Caco-2 (cell line): ENCODE measurements around the gene EYA3. TPM values are rescaled to one million over a fixed set of nuclear protein-coding genes. Genes with fewer than 3 reads are reported as not detected.

ENCODE experiments used
- BruUV-seq: library from RNA; stranded (reverse); fragments of 400-500 nt; replicated peaks from 2 replicates; lab custom pipeline; 2021; lab: Mats Ljungman, UMichigan
- CTCF ChIA-PET: fragments of 300-600 bp; sonication (Branson Sonifier 250); formaldehyde crosslinking; loops from one replicate; lab custom pipeline; 2022; ENCODE audit warnings: antibody characterized with exemption; lab: Charles Lee
- POLR2A ChIA-PET: fragments of 300-600 bp; sonication (Branson Sonifier 250); formaldehyde crosslinking; loops from one replicate; lab custom pipeline; 2022; ENCODE audit warnings: antibody characterized with exemption; lab: Charles Lee
- DNase-seq, 2 experiments: peaks; one replicate each; pipeline versions ENCODE4 v3.0.0 to v3.0.0-alpha.2; 2020 to 2022
- H3K27me3 ChIP-seq: replicated peaks from 2 replicates; pipeline ENCODE4 v1.6.0; 2011; ENCODE audit warnings: low read length; ENCODE audit not compliant: control insufficient read depth, insufficient read depth
- H3K36me3 ChIP-seq: 2 replicates; pipeline ENCODE4 v1.5.1; 2011; ENCODE audit warnings: low read length; ENCODE audit not compliant: control insufficient read depth, insufficient read depth
- H3K4me1 ChIP-seq: fragments of 250-450 bp; sonication (Bioruptor Pico); 2 replicates; pipeline ENCODE4 v1.5.1; 2020; ENCODE audit warnings: mild to moderate bottlenecking
- H3K4me3 ChIP-seq: 2 replicates; pipeline ENCODE4 v1.5.1; 2011; ENCODE audit warnings: low read depth, mild to moderate bottlenecking, control low read depth, low read length
- H3K9me3 ChIP-seq: fragments of 250-450 bp; sonication (Bioruptor Pico); 2 replicates; pipeline ENCODE4 v1.5.1; 2020; ENCODE audit warnings: mild to moderate bottlenecking, moderate library complexity
- H3K27ac Mint-ChIP-seq: one replicate; pipeline ENCODE4 v1.8.0; 2022; ENCODE audit warnings: mixed read lengths; ENCODE audit not compliant: unreplicated experiment
- H3K27me3 Mint-ChIP-seq: one replicate; pipeline ENCODE4 v1.8.0; 2022; ENCODE audit warnings: mixed read lengths; ENCODE audit not compliant: insufficient read depth, unreplicated experiment
- H3K36me3 Mint-ChIP-seq: one replicate; pipeline ENCODE4 v1.8.0; 2022; ENCODE audit warnings: mild to moderate bottlenecking, mixed read lengths; ENCODE audit not compliant: insufficient read depth, unreplicated experiment
- H3K4me1 Mint-ChIP-seq: one replicate; pipeline ENCODE4 v1.8.0; 2022; ENCODE audit warnings: low read depth, mixed read lengths; ENCODE audit not compliant: unreplicated experiment
- H3K4me3 Mint-ChIP-seq: one replicate; pipeline ENCODE4 v1.8.0; 2022; ENCODE audit warnings: mild to moderate bottlenecking, moderate library complexity, mixed read lengths; ENCODE audit not compliant: unreplicated experiment
- H3K9me3 Mint-ChIP-seq: one replicate; pipeline ENCODE4 v1.8.0; 2022; ENCODE audit warnings: mixed read lengths; ENCODE audit not compliant: unreplicated experiment
- intact Hi-C: fragments of 100-400 bp; cut with micrococcal nuclease; formaldehyde crosslinking; loops from one replicate; pipeline ENCODE4 v1.10.0; 2022; ENCODE audit not compliant: unreplicated experiment
- total RNA-seq: library from RNA; stranded (reverse); gene quantifications from 2 replicates; pipeline ENCODE4 v1.2.3, GENCODE V29; 2022
- TF ChIP-seq, protein P1 (sequence below), 2 experiments: fragments of 200-600 bp in 1 of 2; IDR thresholded peaks; 1 replicate in 1 of 2; 2 replicates in 1 of 2; pipeline versions ENCODE4 v1.5.1 to v1.8.0; 2011 to 2022; ENCODE audit warnings: antibody characterized with exemption in 1 of 2, control low read depth in 1 of 2, inconsistent platforms in 1 of 2, low read depth in 1 of 2, low read length in 1 of 2, mild to moderate bottlenecking in 1 of 2, moderate library complexity in 1 of 2; ENCODE audit not compliant: insufficient read depth in 1 of 2, severe bottlenecking in 1 of 2, unreplicated experiment in 1 of 2

EYA3 gene
- total RNA-seq, 1 experiment from 2014 or later: 9.9 TPM

DNA sequence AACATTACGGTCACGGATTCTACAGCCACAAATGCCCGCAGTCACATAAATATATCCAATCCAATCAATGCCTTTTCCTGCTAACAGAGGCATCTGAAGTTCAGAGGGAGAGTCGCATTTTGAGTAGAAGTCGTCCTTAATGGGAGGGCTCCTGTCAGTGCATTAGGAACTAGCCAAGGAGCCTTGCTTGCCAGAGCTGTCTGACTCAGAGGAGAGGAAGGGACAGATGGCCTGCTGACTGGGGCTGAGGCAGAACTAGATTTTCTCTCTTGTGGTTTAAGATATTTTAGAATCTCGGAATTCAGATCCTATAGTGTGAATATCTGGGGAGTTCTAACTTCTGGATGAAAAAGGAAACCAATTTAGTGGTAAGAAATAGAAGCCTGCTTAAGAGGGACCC, 118.0 kb downstream of the EYA3 start:
- no peaks in the 10 kb centered on the region for H3K9me3 ChIP-seq
- no peaks in the 10 kb centered on the region for H3K4me1 ChIP-seq
- BruUV-seq: no TSS peak
- no peaks in the 10 kb centered on the region for H3K36me3 ChIP-seq
- ChIA-PET POLR2A (no interaction called here), CTCF (no interaction called here)
- no peak overlapping the region for H3K27ac Mint-ChIP-seq
- no peak for DNase-seq
- no peaks in the 10 kb centered on the region for H3K9me3 Mint-ChIP-seq
- H3K27me3 ChIP-seq: no peaks in the 10 kb centered on the region
- H3K27me3 Mint-ChIP-seq: no peaks in the 10 kb centered on the region
- H3K4me3 ChIP-seq: no peak overlapping the region
- H3K36me3 Mint-ChIP-seq: peaks cover 8% of the 10 kb centered on the region
- TF ChIP-seq, protein P1, sequence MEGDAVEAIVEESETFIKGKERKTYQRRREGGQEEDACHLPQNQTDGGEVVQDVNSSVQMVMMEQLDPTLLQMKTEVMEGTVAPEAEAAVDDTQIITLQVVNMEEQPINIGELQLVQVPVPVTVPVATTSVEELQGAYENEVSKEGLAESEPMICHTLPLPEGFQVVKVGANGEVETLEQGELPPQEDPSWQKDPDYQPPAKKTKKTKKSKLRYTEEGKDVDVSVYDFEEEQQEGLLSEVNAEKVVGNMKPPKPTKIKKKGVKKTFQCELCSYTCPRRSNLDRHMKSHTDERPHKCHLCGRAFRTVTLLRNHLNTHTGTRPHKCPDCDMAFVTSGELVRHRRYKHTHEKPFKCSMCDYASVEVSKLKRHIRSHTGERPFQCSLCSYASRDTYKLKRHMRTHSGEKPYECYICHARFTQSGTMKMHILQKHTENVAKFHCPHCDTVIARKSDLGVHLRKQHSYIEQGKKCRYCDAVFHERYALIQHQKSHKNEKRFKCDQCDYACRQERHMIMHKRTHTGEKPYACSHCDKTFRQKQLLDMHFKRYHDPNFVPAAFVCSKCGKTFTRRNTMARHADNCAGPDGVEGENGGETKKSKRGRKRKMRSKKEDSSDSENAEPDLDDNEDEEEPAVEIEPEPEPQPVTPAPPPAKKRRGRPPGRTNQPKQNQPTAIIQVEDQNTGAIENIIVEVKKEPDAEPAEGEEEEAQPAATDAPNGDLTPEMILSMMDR (IDR thresholded peaks at IDR 0.05; ENCODE audit: insufficient read depth in 1 of 2, low read depth in 1 of 2, low read length in 1 of 2, severe bottlenecking in 1 of 2, unreplicated experiment in 1 of 2): no peak
- no peaks in the 10 kb centered on the region for H3K4me1 Mint-ChIP-seq
- H3K4me3 Mint-ChIP-seq: no peak overlapping the region
- intact Hi-C loops: no loop called here

DNA sequence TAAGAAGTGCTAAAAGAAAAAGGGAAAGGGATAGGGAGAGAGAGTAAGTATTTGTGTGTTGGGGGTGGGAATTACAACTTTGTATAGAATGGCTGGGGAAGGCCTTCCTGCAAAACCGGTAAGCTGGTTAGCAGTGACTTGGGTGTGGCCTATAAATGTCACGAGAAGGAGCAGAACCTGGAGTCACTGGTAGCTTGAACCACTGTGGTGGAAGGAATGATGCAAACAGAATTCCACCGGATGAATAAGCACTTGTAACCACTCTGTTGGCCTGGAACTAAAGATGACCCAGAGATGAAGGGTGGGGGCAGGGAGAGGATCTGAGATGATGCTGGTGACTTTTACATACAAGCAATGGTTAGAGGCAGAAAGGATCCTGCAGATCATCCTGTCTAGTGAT, 119.7 kb downstream of the EYA3 start:
- peaks cover 8% of the 10 kb centered on the region for H3K36me3 Mint-ChIP-seq
- no peak overlapping the region for H3K4me3 Mint-ChIP-seq
- no peak overlapping the region for H3K27ac Mint-ChIP-seq
- H3K9me3 Mint-ChIP-seq: no peaks in the 10 kb centered on the region
- POLR2A ChIA-PET: no interaction called here
- CTCF ChIA-PET: interaction anchor here (0.6 to 0.9 kb wide), 2 partner anchors 12 to 29 kb away, joined by 3 read pairs; no protein-coding TSS in a partner anchor
- H3K36me3 ChIP-seq: no peaks in the 10 kb centered on the region
- TF ChIP-seq, protein P1 (IDR thresholded peaks at IDR 0.05; ENCODE audit: insufficient read depth in 1 of 2, low read depth in 1 of 2, low read length in 1 of 2, severe bottlenecking in 1 of 2, unreplicated experiment in 1 of 2): no peak
- DNase-seq: no peak
- BruUV-seq: no TSS peak
- intact Hi-C loops: no loop called here
- no peaks in the 10 kb centered on the region for H3K27me3 Mint-ChIP-seq
- no peaks in the 10 kb centered on the region for H3K9me3 ChIP-seq
- H3K4me1 Mint-ChIP-seq: no peaks in the 10 kb centered on the region
- H3K27me3 ChIP-seq: no peaks in the 10 kb centered on the region
- no peak overlapping the region for H3K4me3 ChIP-seq
- H3K4me1 ChIP-seq: no peaks in the 10 kb centered on the region

DNA sequence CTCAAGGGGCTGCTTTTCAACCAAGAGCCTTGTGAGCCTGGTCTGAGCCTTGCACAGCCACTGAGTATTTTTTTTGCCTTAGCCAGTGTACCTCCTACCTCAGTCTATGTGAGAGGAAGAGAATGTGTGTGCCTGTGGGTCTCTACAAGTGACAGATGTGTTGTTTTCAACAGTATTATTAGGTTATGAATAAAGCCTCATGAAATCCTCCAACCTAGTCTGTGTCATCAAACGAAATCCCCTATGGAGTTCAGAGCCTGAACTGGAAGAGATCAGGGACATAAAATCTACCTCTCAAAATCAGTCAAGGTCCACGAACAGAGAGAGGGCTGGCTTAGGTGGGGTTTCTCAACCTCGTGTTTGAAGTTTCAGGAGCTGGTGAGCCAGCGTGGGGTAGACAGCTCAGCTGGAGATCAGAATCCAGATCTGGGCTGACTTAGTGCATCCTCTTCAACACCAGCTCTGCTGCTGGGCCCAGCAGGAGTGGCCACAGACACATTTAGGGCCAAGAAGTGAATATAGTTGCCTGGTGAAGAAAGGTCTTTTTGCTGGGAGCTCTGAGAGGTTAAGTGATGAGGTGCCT, 120.4 kb downstream of the EYA3 start:
- intact Hi-C loops: no loop called here
- DNase-seq: no peak
- Mint-ChIP-seq H3K36me3 (peaks cover 8% of the 10 kb centered on the region), H3K27me3 (no peaks in the 10 kb centered on the region), H3K27ac (no peak overlapping the region), H3K4me3 (no peak overlapping the region), H3K9me3 (no peaks in the 10 kb centered on the region), H3K4me1 (no peaks in the 10 kb centered on the region)
- BruUV-seq: no TSS peak
- H3K9me3 ChIP-seq: no peaks in the 10 kb centered on the region
- H3K4me1 ChIP-seq: no peaks in the 10 kb centered on the region
- TF ChIP-seq, protein P1 (IDR thresholded peaks at IDR 0.05; ENCODE audit: insufficient read depth in 1 of 2, low read depth in 1 of 2, low read length in 1 of 2, severe bottlenecking in 1 of 2, unreplicated experiment in 1 of 2): no peak
- CTCF ChIA-PET: interaction anchor here (0.6 to 0.9 kb wide), 2 partner anchors 13 to 28 kb away, joined by 3 read pairs; no protein-coding TSS in a partner anchor
- H3K4me3 ChIP-seq: no peak overlapping the region
- POLR2A ChIA-PET: no interaction called here
- H3K36me3 ChIP-seq: no peaks in the 10 kb centered on the region
- no peaks in the 10 kb centered on the region for H3K27me3 ChIP-seq
